Heart right ventricle (tissue), 16 donors: ENCODE measurements around the gene TRPV4. TPM values are rescaled to one million over a fixed set of nuclear protein-coding genes. Genes with fewer than 3 reads are reported as not detected.

Experiments used
- ATAC-seq, 8 donors: fragments of 200-7000 bp; cut with Tn5 transposase; one replicate each; pipeline ENCODE4 v1.9.1; 2020; ENCODE audit warnings: mild to moderate bottlenecking in 8 of 8, moderate library complexity in 8 of 8, moderate number of reproducible peaks in 1 of 8
- DNase-seq, 2 donors: peaks; one replicate each; pipeline ENCODE4 v3.0.0-alpha.2; 2020
- H3K27ac ChIP-seq, 10 donors: fragments of 200-600 bp; sonication (generic) in 2 of 10; one replicate each; pipeline versions ENCODE4 v1.5.0 to v1.8.0; 2020 to 2022; ENCODE audit warnings: mild to moderate bottlenecking in 3 of 10
- H3K27me3 ChIP-seq, 7 donors: fragments of 200-600 bp; one replicate each; pipeline ENCODE4 v1.8.0; 2021 to 2022; ENCODE audit warnings: mild to moderate bottlenecking in 2 of 7
- H3K36me3 ChIP-seq, 9 donors: fragments of 200-600 bp; sonication (generic) in 1 of 9; one replicate each; pipeline versions ENCODE4 v1.5.0 to v1.8.0; 2020 to 2022; ENCODE audit warnings: mild to moderate bottlenecking in 2 of 9
- H3K4me1 ChIP-seq, 9 donors: fragments of 200-600 bp; sonication (generic) in 1 of 9; one replicate each; pipeline versions ENCODE4 v1.5.0 to v1.8.0; 2020 to 2022; ENCODE audit warnings: mild to moderate bottlenecking in 4 of 9
- H3K4me3 ChIP-seq, 10 donors: fragments of 200-600 bp; sonication (generic) in 2 of 10; one replicate each; pipeline versions ENCODE4 v1.5.0 to v1.8.0; 2020 to 2022; ENCODE audit warnings: mild to moderate bottlenecking in 7 of 10, moderate library complexity in 2 of 10
- H3K9me3 ChIP-seq, 11 donors: fragments of 200-600 bp in 10 of 11; sonication (generic) in 2 of 11; one replicate each; pipeline versions ENCODE4 v1.5.0 to v1.8.0; 2013 to 2022; ENCODE audit warnings: mild to moderate bottlenecking in 2 of 11, control low read depth in 1 of 11, moderate library complexity in 1 of 11
- CTCF ChIP-seq, 9 donors: fragments of 200-600 bp; sonication (generic) in 2 of 9; IDR thresholded peaks; one replicate each; pipeline versions ENCODE4 v1.5.0 to v1.8.0; 2021 to 2022; ENCODE audit warnings: antibody characterized with exemption in 9 of 9, mild to moderate bottlenecking in 5 of 9, moderate library complexity in 1 of 9
- WGBS, 2 donors: extraction: QIAGEN DNeasy Blood & Tissue Kit; methylation state at CpG; one replicate each; pipeline ENCODE4 v1.1.7; 2013; ENCODE audit warnings: inconsistent platforms in 1 of 2; 5-methylcytosine and 5-hydroxymethylcytosine counted together
- intact Hi-C, 10 donors: fragments of 100-400 bp; cut with DNase I; formaldehyde crosslinking; loops; one replicate each; pipeline versions ENCODE4 v1.11.1 to v1.14.2; 2022
- polyA plus RNA-seq, 2 donors: library from polyadenylated mRNA; stranded (reverse); fragments of 200-250 nt; gene quantifications; one replicate each; pipeline ENCODE4 v1.2.3, GENCODE V29; 2013
- total RNA-seq, 10 donors: library from RNA; stranded (reverse); fragmentation: NEBNext Ultra II Directional in 3 of 10; extraction: Animal tissue kit (Norgen Biotek cat#: 25700) in 3 of 10; gene quantifications; one replicate each; pipeline versions ENCODE4 v1.2.1 to v1.2.4, GENCODE V29; 2021 to 2023
- donor health status: Arrhythmogenic right ventricular cardiomyopathy.
- donor health status: ischemic (EF 13 %, LVEDD 7.1; RV severe dilation, severe dysfunction).
- donor health status: healthy with polysubstance abuse.
- donor health status: DM: no; HTN: yes; CAD: no.
- donor health status: DM: no; HTN: no; CAD: no.
- donor health status: ischemic (EF 25% LVEDD 6.9; RV normal size, moderate dysfunction).
- donor health status: ischemic (EF 25% LVEDD 5.7; RV mildly dilated, moderate dysfunction).
- donor health status: healthy.
- donor health status: DM: yes; HTN: yes; CAD: no.
- donor health status: Ischemic cardiomyopathy.
- donor health status: ischemic (EF 35%, LVEDD 5.7; RV mildly dilated, moderate dysfunction).
- donor health status: nonischemic (EF 11% LVEDD 7.7; RV severe dilation, severe dysfunction).
- donor health status: DM: yes; HTN: yes; CAD: no.
- donor health status: PGD.
- donor health status: ischemic (EF 29% LVEDD 5.4; RV normal size, mild dysfunction).
- donor health status: nonischemic (EF 23%, LVEDD 6.1; RV moderate dilation, normal function).

TRPV4 gene
- total and polyA plus RNA-seq, 12 donors: 0.07 to 1.0 (median 0.28) TPM; not detected in 2

DNA sequence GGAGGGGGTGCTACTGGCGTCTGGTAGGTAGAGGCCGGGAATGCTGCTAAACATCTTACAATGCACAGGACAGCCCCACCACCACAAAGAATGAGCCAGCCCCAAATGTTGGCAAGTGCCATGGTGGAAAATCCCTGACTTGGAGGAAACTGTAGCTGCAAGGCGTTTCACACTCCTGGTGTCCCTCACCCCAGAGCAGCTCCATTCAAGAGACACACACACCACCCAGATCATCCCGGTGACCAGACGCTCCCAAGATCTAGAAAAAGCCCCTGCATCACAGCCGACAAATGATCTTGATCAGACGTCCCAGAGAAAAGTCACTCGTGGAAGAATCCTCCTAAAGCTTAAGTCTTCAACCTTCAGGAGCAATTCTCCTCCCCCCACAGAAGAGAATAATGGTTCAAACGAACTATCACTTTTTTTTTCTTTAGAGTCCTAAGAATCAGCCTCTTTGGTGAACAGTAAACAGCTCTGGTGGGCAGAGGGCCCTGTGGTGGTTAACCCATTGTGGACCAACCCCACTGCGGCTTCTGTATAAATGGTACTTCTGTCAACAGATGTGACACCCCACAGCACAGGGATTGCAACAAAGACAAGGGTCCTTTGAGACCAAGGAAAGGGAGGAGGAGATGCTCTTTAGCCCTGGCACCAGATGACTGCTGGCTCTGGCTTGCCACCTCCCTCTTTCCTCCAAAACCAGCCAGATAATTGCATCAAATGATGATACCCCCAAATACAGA, 44.5 kb upstream of the TRPV4 start:
- Histone ChIP-seq H3K4me1 (peaks cover 11 to 32% (median 30%) of the 10 kb centered on the region in 9 donors), H3K27ac (no peak overlapping the region), H3K27me3 (no peaks in the 10 kb centered on the region), H3K4me3 (no peak overlapping the region), H3K36me3 (peaks cover 0 to 4% (median 0%) of the 10 kb centered on the region in 9 donors), H3K9me3 (no peaks in the 10 kb centered on the region)
- ATAC-seq (no peak), DNase-seq (no peak)
- intact Hi-C loops: loop anchor here in 4 of 10 donors (2.0 to 10.0 kb wide), 3 partner anchors 70 to 283 kb away; no protein-coding TSS in a partner anchor
- no peak for TF ChIP-seq CTCF (IDR thresholded peaks at IDR 0.05)
- 73% methylated on average over 10 of the region's 10 CpGs for WGBS, 2 donors

- no peak for ATAC-seq
- intact Hi-C loops: loop anchor here in 3 of 10 donors (5.0 to 10.0 kb wide), 2 partner anchors 69 to 282 kb away; no protein-coding TSS in a partner anchor
- H3K36me3 ChIP-seq: peaks cover 0 to 14% (median 4%) of the 10 kb centered on the region in 9 donors
These were observed 43.2 kb upstream of the TRPV4 start for GRCh38 chr12:109876406-109876805.

GRCh38 chr12:109875572-109876131, 42.5 kb upstream of the TRPV4 start:
- H3K9me3 ChIP-seq: no peaks in the 10 kb centered on the region
- H3K27ac ChIP-seq: no peak overlapping the region
- no peaks in the 10 kb centered on the region for H3K27me3 ChIP-seq
- 79 to 81% methylated on average over 6 of the region's 6 CpGs for WGBS, 2 donors
- intact Hi-C loops: loop anchor here in 3 of 10 donors (5.0 to 10.0 kb wide), 2 partner anchors 68 to 281 kb away; no protein-coding TSS in a partner anchor
- peaks cover 11 to 43% (median 36%) of the 10 kb centered on the region in 9 donors for H3K4me1 ChIP-seq
- no peak for TF ChIP-seq CTCF (IDR thresholded peaks at IDR 0.05)
- no peak for ATAC-seq
- H3K4me3 ChIP-seq: no peak overlapping the region
- DNase-seq: no peak
- peaks cover 0 to 14% (median 4%) of the 10 kb centered on the region in 9 donors for H3K36me3 ChIP-seq

More at GRCh38 chr12:109876406-109876805, 43.2 kb upstream of the TRPV4 start:
- DNase-seq: no peak
- Histone ChIP-seq H3K4me1 (peaks cover 11 to 43% (median 36%) of the 10 kb centered on the region in 9 donors), H3K4me3 (no peak overlapping the region), H3K27ac (no peak overlapping the region), H3K27me3 (no peaks in the 10 kb centered on the region), H3K9me3 (no peaks in the 10 kb centered on the region)
- TF ChIP-seq CTCF (IDR thresholded peaks at IDR 0.05): no peak

GRCh38 chr12:109873653-109874052, 40.5 kb upstream of the TRPV4 start:
- H3K9me3 ChIP-seq: no peaks in the 10 kb centered on the region
- no peak overlapping the region for H3K4me3 ChIP-seq
- H3K36me3 ChIP-seq: peaks cover 0 to 14% (median 4%) of the 10 kb centered on the region in 9 donors
- no peaks in the 10 kb centered on the region for H3K27me3 ChIP-seq
- H3K4me1 ChIP-seq: peaks cover 3 to 45% (median 24%) of the 10 kb centered on the region in 9 donors
- intact Hi-C loops: loop anchor here in 1 of 10 donors (10.0 kb wide), 1 partner anchor 279 kb away; no protein-coding TSS in a partner anchor
- DNase-seq: no peak
- 91 to 96% methylated on average over 6 of the region's 6 CpGs for WGBS, 2 donors
- H3K27ac ChIP-seq: no peak overlapping the region
- no peak for TF ChIP-seq CTCF (IDR thresholded peaks at IDR 0.05)
- ATAC-seq: no peak
